Activated T-cell treated with anti-CD3 and anti-CD28 coated beads for 48 hours (primary cell): ENCODE measurements around the gene CCNA1.
A peak's percentile ranks its signal among the peaks of the same experiment; 100 is the strongest.

Experiments
- DNase-seq: peaks from one replicate; pipeline ENCODE4 v3.0.0-alpha.2; 2020; ENCODE audit warnings: low read depth

Gene CCNA1

DNA sequence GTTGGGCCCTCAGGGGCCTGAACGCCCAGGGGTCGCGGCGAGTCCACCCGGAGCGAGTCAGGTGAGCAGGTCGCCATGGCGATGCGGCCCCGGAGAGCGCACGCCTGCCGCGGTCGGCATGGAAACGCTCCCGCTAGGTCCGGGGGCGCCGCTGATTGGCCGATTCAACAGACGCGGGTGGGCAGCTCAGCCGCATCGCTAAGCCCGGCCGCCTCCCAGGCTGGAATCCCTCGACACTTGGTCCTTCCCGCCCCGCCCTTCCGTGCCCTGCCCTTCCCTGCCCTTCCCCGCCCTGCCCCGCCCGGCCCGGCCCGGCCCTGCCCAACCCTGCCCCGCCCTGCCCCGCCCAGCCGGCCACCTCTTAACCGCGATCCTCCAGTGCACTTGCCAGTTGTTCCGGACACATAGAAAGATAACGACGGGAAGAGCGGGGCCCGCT lies at the start of gene CCNA1:
TSS of gene CCNA1 (plus strand) at position 390 of the 439 bp plus-strand sequence. CDS start 562 bp downstream, outside the sequence.
- peak; percentile 28 for DNase-seq

DNA sequence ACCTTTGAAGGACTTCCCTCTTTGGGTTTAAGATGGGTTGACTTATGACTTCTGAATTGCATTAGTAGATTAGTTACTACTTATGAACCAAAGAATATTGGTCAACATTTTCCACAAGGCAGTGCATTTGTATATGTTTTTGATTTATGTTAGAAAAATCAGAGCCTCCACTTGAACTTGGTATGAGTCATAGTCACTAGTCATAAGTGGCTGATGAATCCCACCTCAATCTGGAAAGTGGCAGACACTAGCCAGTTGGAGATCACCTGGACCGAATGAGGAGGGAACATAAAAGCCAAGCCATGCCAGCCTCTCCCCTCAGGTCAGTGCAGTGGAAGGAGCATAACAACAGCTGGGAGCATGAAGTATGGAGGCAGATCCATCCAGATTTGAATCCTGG lies 46.8 kb upstream of the CCNA1 start:
- no peak for DNase-seq

DNA sequence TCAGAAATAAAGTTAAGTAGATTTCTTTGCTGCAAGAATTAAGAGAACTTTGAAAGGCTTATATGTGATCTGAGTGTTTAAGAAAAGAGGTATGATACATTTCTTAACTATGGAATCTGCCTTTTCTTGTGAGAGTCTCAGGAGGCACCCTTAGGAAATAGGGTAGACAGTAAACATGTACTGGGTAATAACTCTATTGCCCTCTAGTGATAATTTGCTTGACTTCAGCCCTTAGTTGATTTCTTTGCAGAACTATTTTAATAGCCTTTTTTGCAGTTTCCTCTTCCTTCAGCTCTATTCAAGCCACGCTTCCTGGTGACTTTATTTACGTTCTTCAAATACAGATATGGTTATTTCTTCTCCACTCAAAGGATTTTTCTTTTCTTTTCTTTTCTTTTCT lies 37.0 kb upstream of the CCNA1 start:
- DNase-seq = no peak

DNA sequence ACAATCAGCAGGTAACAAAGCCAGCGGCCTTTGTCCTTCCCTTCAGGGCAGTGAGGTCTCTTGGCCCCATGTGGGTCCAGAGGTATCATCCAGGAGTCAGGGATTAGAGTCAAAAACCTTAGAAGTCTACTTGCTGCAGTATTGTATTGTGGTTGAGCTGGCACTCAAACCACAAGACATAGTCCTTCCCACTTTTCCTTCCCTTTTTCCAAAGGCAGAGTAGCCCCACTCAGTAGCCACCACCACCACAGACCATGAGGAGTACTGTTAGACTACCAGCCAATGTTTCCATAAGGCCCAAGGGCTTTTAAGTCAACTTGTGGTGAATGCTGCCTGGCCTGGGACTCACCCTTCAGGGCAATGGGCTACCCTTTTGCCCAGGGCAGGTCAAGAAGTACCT lies 27.1 kb upstream of the CCNA1 start:
- no peak for DNase-seq

- DNase-seq = no peak
These were observed 19.6 kb upstream of the CCNA1 start for GRCh38 chr13:36412736-36413135.

DNA sequence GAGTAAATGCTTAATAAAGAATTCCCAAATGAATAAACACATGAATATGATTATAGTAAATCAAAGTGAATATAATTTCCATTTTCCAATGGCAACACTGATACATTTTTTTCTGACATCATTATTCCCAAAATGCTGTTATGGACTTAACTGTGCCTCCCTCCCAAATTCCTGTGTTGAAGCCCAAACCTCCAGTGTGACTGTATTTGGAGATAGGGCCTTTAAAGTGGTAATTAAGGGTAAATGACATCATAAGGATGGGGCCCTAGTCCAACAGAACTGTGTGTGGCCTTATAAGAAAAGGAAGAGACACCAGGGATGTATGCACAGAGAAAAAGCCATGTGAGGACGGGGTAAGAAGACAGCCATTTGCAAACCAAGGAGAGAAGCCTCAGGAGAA lies 19.1 kb upstream of the CCNA1 start:
- DNase-seq = no peak

DNA sequence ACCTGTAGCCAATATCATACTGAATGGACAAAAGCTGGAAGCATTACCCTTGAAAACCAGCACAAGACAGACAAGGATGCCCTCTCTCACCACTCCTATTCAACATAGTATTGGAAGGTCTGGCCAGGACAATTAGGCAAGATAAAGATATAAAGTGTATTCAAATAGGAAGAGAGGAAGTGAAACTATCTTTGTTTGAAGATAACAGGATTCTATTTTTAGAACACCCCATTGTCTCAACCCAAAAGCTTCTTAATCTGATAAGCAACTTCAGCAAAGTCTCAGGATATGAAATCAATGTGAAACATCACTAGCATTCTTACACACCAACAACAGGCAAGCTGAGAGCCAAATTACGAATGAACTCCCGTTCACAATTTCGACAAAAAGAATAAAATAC lies 17.8 kb upstream of the CCNA1 start:
- no peak for DNase-seq

GRCh38 chr13:36417331-36417730 lies 15.0 kb upstream of the CCNA1 start:
- DNase-seq = no peak

GRCh38 chr13:36418022-36418805 lies 14.1 kb upstream of the CCNA1 start:
- DNase-seq = no peak

- DNase-seq = peak; percentile 62
These were observed 11.8 kb upstream of the CCNA1 start for GRCh38 chr13:36420437-36420891.

GRCh38 chr13:36421447-36421846 lies 10.8 kb upstream of the CCNA1 start:
- no peak for DNase-seq

- no peak for DNase-seq
These were observed 4.2 kb upstream of the CCNA1 start for GRCh38 chr13:36428086-36428485.

- DNase-seq = no peak
These were observed 1.8 kb upstream of the CCNA1 start for GRCh38 chr13:36430247-36431203.

- no peak for DNase-seq
These were observed 840 bp upstream of the CCNA1 start for GRCh38 chr13:36431204-36432105.

- no peak for DNase-seq
These were observed 4.5 kb downstream of the CCNA1 start for GRCh38 chr13:36436811-36437210.

DNA sequence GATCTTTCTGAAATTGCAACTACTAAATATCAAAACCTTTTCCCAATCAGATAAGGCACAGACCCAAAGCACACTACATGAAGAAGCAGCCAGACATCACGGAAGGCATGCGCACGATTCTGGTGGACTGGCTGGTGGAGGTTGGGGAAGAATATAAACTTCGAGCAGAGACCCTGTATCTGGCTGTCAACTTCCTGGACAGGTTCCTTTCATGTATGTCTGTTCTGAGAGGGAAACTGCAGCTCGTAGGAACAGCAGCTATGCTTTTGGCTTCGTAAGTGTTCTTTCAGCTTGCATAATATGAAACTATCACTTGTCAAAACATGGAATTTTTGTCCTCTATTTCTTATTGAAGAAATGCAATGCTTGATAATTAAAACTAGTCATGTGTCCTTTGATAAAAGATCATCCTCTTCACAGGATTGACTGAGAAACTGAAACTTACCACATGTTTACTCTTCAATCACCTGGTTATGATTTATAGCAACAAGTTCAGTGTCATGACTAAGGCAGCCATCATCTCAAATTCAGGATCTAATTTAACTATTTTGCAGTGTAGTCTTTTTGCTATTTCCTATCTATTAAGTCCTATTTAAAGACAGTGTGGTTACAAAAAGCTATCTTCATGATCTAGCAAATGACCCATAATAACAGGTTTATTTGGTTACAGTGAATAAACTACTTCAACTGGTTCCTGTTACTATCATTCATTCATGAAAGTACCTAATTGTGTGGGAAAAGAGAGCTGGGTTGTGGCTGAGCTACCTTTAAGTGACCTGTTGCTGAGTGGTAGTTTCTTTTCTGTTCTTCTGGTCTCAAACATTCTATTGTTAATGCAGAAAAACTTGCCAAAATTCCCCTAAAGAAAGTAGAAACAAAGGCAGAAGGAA lies 6.5 kb downstream of the CCNA1 start:
- no peak for DNase-seq

DNA sequence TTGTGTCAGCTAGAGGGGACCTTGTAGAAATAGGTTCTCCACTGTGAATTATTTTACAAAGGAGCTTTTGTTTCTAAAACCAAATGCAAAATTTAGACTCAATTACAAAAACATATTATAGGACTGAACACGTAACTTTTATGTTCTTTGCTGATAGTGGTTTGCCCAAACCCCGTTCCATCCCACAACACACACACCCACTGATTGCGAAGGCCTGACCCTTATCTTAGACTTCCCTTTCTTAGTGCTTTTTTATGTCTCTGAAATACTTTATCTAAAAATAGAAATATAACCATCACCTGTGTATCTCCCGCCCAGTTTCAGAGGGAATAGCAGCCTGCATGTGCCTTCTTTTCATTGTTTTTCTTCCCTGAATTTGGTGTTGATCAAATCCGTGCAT lies 13.0 kb downstream of the CCNA1 start:
- DNase-seq = no peak

DNA sequence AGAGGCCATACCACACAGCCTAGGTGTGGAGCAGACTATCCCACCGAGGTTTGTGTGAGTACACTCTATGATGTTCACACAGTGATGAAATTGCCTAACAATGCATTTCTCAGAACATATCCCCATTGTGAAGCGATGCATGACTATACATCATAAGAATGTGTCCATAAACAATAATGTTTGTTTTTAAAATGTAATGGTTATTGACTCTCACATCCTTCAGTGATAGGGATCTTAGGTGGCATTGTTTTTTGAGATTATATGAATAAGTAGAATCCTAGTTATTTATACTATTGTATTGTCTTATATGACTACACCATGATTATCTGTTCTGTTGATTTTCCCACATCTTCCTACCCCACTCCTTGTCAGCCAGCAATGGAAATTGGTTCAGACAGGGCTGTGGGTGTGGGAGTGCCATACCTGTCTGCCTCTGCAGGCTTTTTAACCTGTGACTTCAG lies 13.6 kb downstream of the CCNA1 start:
- DNase-seq = no peak

GRCh38 chr13:36447501-36447900 lies 15.2 kb downstream of the CCNA1 start:
- DNase-seq = no peak

- no peak for DNase-seq
These were observed 18.2 kb downstream of the CCNA1 start for GRCh38 chr13:36450534-36450933.

DNA sequence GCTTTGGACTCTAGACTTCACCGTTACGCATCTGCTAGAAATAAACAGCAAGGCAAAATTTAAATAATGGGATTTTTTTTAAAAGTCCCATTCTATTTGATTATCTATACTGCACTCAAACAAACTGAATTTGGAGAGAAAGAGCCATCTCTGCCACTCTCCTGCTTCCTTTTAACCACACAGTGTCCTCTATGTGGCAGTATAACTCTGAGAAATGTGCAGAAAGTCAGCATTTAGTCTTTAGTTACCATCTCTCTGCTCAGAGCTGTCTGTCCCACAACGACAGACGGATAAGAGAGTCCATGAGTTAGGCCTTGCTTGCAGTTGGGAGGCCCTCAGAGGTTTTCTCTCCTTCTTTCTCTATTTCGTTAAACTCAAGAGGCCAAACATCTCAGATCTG lies 21.2 kb downstream of the CCNA1 start:
- DNase-seq = no peak
